GM04503 (cell line): ENCODE data around the gene URI1.
"Not testable (repeated sequence)": the region's sequence is repeated elsewhere in the genome, so short reads cannot be mapped to it uniquely, and the experiment has no call there.

ENCODE experiments used
- DNase-seq: peaks from one replicate; pipeline ENCODE4 v3.0.0-alpha.2; 2012; ENCODE audit warnings: low read depth

URI1 gene

GRCh38 chr19:30026933-30027332 lies 84.9 kb downstream of the URI1 start:
- no peak for DNase-seq

- DNase-seq = no peak
Observed at GRCh38 chr19:30028118-30028991, 86.3 kb downstream of the URI1 start.

- no peak for DNase-seq
Observed at GRCh38 chr19:30028992-30029343, 86.9 kb downstream of the URI1 start.

- DNase-seq = no peak
Observed at GRCh38 chr19:30029721-30030510, 87.9 kb downstream of the URI1 start.

GRCh38 chr19:30034321-30034720 lies 92.3 kb downstream of the URI1 start:
- DNase-seq = no peak

GRCh38 chr19:30036154-30037129 lies 94.4 kb downstream of the URI1 start:
- peak; percentile 11 for DNase-seq

GRCh38 chr19:30037835-30038234 lies 95.8 kb downstream of the URI1 start:
- no peak for DNase-seq

GRCh38 chr19:30041931-30042330 lies 99.9 kb downstream of the URI1 start:
- not testable (repeated sequence) for DNase-seq

GRCh38 chr19:30043008-30043407 lies 101.0 kb downstream of the URI1 start:
- not testable (repeated sequence) for DNase-seq

GRCh38 chr19:30044273-30045248 lies 102.5 kb downstream of the URI1 start:
- no peak for DNase-seq

GRCh38 chr19:30046522-30046921 lies 104.5 kb downstream of the URI1 start:
- DNase-seq = no peak

- DNase-seq = no peak
Observed at GRCh38 chr19:30047432-30047831, 105.4 kb downstream of the URI1 start.

- DNase-seq = no peak
Observed at GRCh38 chr19:30049226-30049625, 107.2 kb downstream of the URI1 start.

GRCh38 chr19:30049846-30050667 lies 108.0 kb downstream of the URI1 start:
- DNase-seq = no peak

- no peak for DNase-seq
Observed at GRCh38 chr19:30052122-30053075, 110.4 kb downstream of the URI1 start.

GRCh38 chr19:30053558-30053957 lies 111.5 kb downstream of the URI1 start:
- no peak for DNase-seq

- no peak for DNase-seq
Observed at GRCh38 chr19:30054210-30054609, 112.2 kb downstream of the URI1 start.

- no peak for DNase-seq
Observed at GRCh38 chr19:30056580-30056979, 114.5 kb downstream of the URI1 start.
